ENCODE measurements around the gene NDUFB3.
"Not testable (repeated sequence)": the region's sequence is repeated elsewhere in the genome, so short reads cannot be mapped to it uniquely, and the experiment has no call there.

The NDUFB3 gene

GRCh38 chr2:201114350-201114749 is 42.5 kb downstream of the NDUFB3 start:
- TF ChIP-seq CTCF (conservative IDR thresholded peaks at IDR 0.05; ENCODE audit: low read depth, low read length), result no peak
- no peak for DNase-seq (ENCODE audit: low read depth)
- H3K4me3 ChIP-seq (ENCODE audit: low read length), result no peak overlapping the region

GRCh38 chr2:201114846-201115245 is 43.0 kb downstream of the NDUFB3 start:
- no peak overlapping the region for H3K4me3 ChIP-seq (ENCODE audit: low read length)
- TF ChIP-seq CTCF (conservative IDR thresholded peaks at IDR 0.05; ENCODE audit: low read depth, low read length), result no peak
- no peak for DNase-seq (ENCODE audit: low read depth)

- H3K4me3 ChIP-seq (ENCODE audit: low read length), result peak within 1 kb of the TSS; percentile 79
- no peak for TF ChIP-seq CTCF (conservative IDR thresholded peaks at IDR 0.05; ENCODE audit: low read depth, low read length)
- DNase-seq (ENCODE audit: low read depth), result no peak
These were observed 44.5 kb downstream of the NDUFB3 start, which contains the start of gene CFLAR for GRCh38 chr2:201116115-201116958. Gene CFLAR (plus strand): TSS chr2:201116164. CDS start chr2:201129866, 13,702 bp downstream.

GRCh38 chr2:201116959-201117734 is 45.3 kb downstream of the NDUFB3 start:
- DNase-seq (ENCODE audit: low read depth), result no peak
- peak overlapping the region; percentile 79 for H3K4me3 ChIP-seq (ENCODE audit: low read length)
- peak; percentile 43 for TF ChIP-seq CTCF (conservative IDR thresholded peaks at IDR 0.05; ENCODE audit: low read depth, low read length)

GRCh38 chr2:201117735-201118094 is 45.9 kb downstream of the NDUFB3 start:
- DNase-seq (ENCODE audit: low read depth), result not testable (repeated sequence)

GRCh38 chr2:201118121-201118960 is 46.5 kb downstream of the NDUFB3 start:
- peak; percentile 35 for TF ChIP-seq CTCF (conservative IDR thresholded peaks at IDR 0.05; ENCODE audit: low read depth, low read length)
- peak overlapping the region; percentile 79 for H3K4me3 ChIP-seq (ENCODE audit: low read length)
- DNase-seq (ENCODE audit: low read depth), result no peak

More at GRCh38 chr2:201117735-201118094, 45.9 kb downstream of the NDUFB3 start:
- peak overlapping the region; percentile 79 for H3K4me3 ChIP-seq (ENCODE audit: low read length)
